Stimulated activated CD4-positive, alpha-beta T cell treated with anti-CD3 and anti-CD28 coated beads, TNF-alpha, amount 100 ng/mL, for 1 hour (primary cell): ENCODE measurements around the gene ELMO2.

Experiments used
- DNase-seq, 3 donors: peaks; one replicate each; pipeline ENCODE4 v3.0.0-alpha.2; 2020; ENCODE audit warnings: low read depth in 3 of 3, low spot score in 1 of 3

The ELMO2 gene

DNA sequence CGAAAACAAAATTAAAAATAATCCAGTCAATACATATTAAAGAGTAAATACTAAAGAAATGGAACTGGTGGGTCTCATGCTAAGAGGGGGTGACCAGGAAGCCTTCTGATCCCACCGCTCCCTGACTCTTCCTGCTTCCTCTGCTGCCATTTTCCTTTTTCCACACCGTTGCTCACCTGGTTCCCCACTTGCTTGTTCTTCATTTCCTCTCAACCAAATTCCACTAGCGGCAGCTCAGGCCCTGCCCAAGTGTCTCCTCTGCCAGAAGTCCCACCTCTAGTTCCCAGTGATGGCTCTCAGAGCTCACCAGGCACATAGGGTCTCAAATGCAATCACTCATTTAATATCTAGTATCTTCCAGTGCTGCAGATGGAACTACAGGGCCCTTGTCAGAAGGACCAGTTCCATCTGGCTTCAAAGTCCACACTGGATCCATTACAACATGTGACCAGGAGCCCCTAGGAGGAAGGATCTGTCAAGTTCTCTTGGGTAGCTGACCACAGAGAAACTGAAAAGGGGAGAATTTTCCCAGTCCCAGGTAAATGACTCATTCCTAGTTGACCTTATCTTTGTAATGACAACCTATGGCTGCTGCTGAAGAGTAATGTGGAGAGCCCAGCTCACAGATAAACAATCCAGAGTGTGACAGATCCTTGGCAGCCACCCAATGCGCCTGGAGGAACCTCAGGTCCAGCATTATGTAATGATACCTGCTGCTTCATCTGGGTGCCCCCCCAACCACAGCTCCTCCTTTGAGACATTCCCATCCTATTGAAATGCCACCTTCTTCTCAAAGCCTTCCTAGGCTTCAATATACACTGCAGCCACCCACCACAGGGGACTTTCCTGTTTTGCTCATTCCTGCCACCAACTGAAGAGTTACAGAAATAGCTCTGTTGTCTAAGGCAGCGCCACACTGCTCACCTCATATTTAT, 38.2 kb downstream of the ELMO2 start:
- no peak for DNase-seq

DNA sequence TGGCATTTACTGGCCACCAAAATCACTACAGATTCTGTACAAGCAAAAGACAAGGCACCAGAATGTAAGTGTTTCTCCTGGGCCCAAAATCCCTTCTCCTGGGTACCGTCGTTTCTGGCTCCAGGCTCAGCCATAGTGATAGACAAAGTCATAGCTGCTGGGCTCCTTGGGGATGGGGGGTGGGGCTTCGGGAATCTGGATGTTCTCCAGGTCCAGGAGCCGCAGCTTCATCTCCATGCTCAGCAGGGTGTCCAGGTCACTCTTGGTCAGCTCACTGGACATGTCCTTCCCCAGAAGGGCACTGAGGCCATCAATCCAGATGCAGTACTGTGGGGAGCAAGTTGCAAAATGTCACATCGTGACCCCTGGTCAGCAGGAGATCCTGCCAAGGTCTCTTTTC, 39.2 kb downstream of the ELMO2 start:
- no peak for DNase-seq

DNA sequence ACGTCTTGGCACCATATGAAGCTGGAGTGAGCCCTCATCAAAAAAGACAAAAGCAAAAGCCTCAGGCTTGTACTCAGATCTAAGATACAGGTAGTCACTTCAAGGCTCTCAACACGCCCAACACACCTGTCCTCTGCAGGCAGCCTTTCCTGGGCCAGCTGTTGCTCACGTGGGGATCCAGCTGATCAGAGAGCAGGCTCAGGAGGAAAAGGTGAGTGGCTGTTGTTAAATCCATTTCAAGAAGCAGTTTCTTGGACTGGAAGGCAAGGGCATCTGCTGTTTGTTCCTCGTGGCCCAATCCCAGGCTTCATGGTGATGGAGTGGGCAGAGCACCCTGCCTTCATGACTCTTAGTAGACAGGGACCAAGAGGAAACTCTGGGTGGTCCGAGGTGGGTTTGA, 39.6 kb downstream of the ELMO2 start:
- no peak for DNase-seq

DNA sequence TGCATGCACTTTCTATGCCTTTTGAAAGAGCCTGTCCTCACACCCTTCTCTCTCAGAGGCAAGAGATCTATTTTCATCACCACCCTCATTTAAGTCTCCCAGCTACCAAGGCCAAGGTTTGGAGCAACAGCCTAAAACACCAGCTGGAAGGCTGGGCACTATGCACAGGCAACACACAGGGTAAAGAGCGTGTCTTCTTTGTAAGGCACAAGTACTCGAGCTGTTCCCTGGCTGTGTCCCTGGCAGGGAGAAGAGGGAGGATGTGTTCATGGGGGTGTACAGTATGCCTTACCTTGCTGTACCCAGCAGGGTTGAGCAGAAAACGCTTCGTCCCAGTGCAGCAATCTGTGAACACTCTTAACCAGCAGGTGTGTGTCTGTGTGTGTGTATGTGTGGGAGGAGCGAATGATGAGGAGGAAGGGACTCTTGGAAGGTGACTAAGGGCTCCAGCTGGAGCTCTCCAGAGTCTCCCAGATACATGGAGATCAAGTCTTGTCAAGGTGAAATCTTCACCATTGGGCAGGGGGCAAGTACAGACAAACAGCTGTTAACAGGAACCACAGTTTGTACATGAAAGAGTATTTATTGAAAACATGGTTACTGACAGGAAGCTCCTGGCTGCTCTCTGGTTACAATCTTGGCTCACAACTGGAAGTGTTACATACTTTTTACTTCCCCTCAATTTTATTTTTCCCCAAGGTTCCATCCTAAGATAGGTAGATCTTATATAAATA, 40.8 kb downstream of the ELMO2 start:
- no peak for DNase-seq

DNA sequence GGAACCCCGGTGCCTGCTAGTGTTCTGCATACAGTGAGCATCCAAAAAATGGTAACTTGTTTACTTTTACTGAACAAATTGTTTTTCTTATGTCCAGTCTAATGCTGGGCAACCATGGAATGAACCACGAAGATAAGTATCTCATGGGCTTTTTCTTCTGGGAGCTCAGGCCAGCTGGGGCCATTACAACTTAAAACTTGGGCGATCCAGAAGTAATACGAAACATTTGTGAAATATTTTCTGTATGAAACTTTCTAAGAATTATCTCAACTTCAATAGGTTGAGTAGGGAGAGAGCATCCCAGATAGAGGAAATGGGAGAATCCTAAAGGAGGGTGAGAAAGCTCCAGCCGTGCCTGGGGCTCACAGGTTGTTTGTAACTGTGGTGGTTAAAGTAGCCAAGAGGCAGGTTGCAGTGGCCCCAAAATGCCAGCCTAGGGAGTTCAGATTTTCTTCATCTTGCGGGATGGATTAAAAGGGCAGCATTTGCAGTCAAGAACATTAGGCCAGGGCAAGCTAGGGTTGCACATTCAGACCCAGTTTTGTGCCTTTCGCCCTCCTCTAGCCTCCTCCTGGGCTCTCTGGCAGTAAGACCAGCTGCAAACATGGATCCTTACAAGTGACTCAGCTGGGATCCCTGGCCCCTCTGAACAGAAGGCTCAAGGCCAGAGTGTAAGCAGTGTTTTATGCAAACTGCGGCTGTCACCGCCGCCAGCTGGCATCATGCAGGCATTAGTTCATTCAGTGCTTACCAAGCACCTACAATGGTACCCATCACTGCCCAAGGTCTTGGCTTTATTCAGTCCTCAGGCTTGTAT, 41.5 kb downstream of the ELMO2 start:
- DNase-seq = no peak

DNA sequence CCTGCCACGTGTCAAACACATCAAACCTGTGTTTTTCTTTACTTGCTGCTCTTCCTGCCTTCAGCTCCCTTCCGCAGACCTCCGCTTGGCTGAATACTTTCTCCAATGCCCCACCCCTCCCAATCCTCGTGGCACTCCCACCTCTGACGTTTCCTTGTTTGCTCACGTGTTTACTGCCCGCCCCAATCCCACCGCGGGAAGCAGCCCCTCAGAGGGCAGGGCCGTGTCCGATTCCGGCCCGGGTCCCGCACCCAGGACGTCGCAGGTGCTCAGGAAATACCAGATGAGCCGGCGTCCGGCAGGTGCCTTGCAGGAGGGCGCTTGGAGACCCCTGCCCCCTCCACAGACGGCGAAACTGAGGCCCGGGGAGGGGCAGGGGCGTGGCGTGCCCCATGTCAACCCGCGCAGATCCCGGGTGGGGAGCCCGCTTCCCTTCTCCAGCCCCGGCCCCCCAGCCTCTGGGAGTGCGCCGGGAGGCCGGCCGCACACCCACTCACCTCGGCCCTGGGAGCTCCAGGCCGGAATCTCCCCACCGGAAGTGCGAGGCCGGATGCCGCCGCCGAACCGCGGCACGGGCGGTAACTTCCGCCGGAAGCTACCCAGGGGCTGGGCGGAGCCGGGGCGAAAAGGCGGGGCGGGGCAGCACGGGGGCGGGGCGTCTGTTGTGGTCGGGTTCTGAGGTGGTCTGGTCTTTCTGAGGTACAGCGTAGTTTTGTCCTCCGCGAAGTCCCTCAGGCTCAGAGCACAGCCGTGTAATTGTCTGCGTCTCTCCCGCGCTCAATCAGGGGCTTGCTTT, 42.3 kb downstream of the ELMO2 start:
- peak; percentile 62 to 84 (median 73) for DNase-seq

DNA sequence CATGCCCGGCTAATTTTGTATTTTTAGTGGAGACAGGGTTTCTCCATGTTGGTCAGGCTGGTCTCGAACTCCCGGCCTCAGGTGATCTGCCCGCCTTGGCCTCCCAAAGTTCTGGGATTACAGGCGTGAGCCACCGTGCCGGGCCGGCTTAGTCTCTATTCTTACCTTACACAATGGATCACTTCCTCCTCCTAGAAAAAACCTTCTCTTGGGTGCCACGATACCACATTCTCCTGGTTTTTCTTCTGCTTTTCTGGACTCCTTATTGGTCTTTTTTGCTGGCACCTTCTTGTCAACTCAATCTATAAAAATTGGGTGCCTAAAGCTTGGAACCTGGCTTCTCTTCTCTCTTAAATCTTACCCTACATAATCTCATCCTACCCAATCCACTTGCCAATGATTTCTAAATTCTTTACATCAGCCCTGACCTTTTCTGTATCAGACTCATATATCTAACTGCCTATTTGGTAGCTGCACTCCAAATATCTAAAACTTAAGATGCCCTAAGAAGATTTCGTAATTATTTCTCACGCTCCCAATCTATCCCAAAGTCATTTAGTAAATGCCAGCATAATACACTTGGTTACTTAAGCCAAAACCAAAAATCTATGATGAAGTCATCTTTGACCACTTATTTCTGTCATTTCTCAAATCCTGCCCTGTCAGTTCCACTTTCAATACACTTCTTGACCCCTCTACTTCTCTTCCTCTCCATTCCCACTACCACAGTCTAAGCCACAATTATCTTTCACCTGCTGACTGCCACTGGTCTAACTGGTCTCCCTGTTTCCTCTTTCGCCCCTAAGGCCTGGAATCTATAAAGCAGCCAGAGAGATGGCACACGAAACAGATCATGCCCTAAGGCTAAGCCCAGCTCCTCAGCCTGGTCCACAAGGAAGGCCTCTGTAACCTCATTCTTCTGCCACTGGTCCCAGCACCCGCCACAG, 43.2 kb downstream of the ELMO2 start:
- no peak for DNase-seq

- no peak for DNase-seq
These were observed 44.6 kb downstream of the ELMO2 start for GRCh38 chr20:46361811-46362210.

GRCh38 chr20:46361381-46361780, 45.0 kb downstream of the ELMO2 start:
- DNase-seq = no peak

GRCh38 chr20:46359233-46359751, 47.1 kb downstream of the ELMO2 start:
- DNase-seq = no peak

DNA sequence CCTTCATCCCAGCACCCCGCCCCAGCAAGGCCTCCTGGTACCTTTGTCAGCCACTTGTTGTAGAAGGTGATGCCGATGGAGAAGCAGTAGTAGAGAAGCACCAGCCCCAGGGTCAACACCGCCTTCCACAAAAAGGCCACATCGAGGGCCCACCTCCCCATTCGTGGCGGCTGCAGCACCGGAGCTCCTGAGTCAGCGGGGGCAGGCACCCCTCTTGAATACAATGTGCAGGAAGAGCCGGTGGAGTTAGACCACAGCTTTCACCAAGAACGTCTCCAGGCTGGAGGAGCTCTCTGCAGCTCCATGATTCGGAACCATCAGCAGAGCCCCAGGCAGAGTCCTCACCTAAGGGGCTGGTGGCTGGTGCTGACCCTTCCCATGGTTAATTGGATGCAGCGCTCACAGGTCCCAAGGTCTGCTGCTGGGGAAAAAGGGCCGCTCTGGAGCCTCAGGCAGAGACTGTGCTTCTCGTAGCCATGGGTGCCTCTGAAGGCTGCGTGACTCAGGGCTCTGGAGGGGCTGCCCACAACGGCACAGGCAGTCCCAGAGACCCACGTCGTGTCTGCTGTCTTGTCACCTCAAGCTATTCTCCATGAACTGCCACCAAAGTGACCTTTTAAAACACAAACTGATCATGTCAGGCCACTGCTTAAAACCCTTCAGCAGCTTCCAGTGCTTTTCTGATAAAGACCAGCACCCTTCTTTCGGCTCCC, 47.9 kb downstream of the ELMO2 start:
- DNase-seq = no peak

DNA sequence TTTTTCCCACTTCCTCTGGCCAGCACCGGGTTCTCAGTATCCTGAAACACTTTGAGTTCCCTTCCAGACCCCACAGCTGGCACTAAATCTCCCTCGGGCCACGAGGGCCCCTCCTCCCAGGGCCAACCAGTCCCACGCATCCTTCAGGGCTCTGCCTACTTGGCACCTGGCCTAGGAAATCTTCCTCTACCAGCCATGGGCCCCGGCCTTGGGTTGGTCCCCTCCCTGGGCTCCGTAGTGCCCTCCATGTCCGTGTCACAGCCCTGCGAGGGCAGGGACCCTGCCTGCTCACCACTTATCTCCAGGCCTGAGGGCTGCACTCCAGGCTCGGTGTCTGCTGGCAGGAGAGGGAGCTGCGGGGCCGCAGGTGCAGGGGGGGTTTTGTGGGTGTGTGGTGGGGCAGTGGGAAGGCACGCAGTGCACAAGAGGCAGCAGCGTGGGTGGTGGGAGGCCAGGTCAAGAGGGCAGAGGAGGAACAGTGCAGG, 49.3 kb downstream of the ELMO2 start:
- DNase-seq = no peak

- no peak for DNase-seq
These were observed 50.0 kb downstream of the ELMO2 start for GRCh38 chr20:46356195-46357029.

GRCh38 chr20:46355778-46356177, 50.6 kb downstream of the ELMO2 start:
- DNase-seq = no peak

DNA sequence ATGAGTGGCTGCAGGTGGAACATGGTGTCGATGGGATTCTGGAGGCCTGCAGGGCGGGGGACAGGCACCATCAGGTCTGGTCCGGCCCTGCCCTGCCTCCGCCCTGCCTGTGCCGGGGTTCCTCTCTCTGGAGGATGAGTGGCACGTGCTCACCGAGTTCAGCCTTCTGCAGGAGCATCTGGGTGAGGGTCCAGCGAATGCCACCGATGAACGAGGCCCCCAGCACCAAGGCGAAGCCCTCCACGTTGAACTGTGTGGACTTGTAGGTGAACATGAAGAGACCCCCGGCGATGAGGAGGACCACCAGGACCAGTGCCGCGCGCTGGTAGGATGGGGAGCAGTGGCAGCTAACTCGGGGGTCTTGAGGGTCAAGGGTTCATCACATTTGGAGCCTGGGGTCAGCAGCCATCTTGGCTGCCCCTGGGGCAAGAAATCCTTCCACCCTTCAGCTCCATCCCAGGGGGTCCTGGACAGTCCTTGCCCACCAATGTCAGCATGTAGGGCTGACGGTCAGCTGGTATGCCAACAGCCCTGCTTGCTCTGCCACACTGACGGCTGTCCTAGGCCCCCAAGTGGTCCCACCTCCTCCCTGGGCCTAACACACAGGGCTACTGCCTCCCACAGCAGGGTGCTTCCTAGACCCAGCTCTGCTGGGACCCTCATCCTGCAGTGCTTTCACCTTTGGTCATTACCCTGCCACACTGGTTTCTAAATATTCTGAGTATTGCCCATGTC, 51.3 kb downstream of the ELMO2 start:
- DNase-seq = no peak

DNA sequence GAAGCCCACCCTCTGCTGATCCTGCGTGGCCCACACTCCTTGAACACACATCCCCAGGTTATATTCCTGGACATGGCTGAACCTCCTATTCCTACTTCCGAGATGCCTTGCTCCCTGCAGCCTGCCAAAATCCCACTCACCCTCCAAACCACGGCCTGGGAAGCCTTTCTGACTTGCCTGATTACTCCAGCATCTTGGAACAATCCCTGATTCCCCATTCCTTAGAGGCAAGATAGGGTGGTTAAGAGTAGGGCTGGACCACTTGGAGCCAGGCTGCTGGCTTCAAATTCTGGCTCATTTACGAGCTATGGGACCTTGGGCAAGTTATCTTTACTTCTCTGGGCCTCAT, 52.2 kb downstream of the ELMO2 start:
- DNase-seq = no peak
